Erythroblast (primary cell): ENCODE data around the gene CELF2.

Experiments used
- DNase-seq, 2 experiments: peaks; one replicate each; lab custom pipeline; 2025; lab: John Stamatoyannopoulos, UW
- GATA1 ChIP-seq: IDR thresholded peaks from 2 replicates; pipeline ENCODE4 v1.6.1; 2011; ENCODE audit warnings: low read depth, mild to moderate bottlenecking, control low read depth, low read length, moderate library complexity
- POLR2A ChIP-seq: IDR thresholded peaks from 2 replicates; pipeline ENCODE4 v1.6.1; 2011; ENCODE audit warnings: mild to moderate bottlenecking, low read length

The CELF2 gene

DNA sequence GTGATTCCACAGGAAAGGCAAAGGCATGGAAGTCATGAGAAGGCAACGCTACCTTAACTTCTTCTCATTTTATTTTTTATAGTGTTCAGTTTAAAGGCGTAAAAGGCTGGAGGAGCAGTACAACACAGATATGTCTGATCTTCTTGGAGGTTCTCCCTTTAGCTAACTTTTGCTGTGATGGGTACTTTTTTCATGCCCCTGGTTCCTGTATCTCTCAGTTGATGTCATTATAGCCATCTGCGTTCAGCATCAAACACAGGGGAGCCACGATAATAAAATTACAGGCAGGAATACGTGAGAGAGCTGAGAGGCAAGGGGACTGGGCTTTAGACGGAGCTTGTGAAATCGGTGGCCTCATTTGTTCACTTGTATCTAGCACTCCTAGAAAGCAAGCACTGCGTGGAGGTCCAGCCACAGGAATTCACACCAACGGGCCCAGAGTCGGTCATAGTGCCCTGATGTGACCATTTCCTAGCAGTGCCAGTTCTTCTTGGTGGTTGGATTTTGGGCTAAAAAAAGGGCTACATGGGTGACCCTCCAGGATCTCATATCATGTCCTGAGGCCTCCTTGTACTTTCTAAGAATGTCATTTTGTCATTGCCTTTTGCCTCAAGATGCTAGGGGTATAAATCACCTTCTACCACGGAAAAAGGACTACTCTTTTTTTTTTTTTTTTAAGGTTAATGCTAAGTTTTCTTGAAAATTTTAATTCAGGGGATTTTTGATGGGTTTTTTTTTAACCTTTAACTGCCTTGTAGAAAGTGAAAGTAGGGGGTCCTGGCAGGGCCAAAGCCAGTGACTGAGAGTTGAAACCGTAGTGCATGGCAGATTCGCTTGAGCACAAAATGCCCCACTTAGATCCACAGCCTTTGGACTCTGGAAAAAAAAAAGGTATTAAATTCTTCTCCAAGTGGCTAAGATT lies 191.5 kb downstream of the CELF2 start:
- no peak for TF ChIP-seq POLR2A
- TF ChIP-seq GATA1: no peak
- DNase-seq: no peak

DNA sequence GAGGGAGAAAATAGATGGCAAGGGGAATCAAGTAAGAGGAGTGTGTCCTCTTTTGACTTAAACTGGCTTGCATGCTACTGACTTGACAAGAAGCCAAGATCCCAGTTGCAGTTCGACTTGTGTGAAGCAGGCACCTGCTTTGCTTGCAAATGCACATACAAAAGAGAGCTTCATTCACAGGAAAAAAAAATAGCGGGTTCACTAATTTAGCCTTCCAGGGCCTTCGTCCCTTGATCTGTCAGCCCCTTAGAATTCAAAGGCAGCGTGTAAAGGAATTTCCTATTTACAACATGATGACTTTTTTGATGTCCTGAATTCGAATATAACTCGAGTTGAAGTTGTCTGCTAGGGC lies 192.1 kb downstream of the CELF2 start:
- DNase-seq: no peak
- no peak for TF ChIP-seq GATA1

- TF ChIP-seq POLR2A (no peak), GATA1 (no peak)
- no peak for DNase-seq
Measured at GRCh38 chr10:11210211-11210922, 192.7 kb downstream of the CELF2 start.

DNA sequence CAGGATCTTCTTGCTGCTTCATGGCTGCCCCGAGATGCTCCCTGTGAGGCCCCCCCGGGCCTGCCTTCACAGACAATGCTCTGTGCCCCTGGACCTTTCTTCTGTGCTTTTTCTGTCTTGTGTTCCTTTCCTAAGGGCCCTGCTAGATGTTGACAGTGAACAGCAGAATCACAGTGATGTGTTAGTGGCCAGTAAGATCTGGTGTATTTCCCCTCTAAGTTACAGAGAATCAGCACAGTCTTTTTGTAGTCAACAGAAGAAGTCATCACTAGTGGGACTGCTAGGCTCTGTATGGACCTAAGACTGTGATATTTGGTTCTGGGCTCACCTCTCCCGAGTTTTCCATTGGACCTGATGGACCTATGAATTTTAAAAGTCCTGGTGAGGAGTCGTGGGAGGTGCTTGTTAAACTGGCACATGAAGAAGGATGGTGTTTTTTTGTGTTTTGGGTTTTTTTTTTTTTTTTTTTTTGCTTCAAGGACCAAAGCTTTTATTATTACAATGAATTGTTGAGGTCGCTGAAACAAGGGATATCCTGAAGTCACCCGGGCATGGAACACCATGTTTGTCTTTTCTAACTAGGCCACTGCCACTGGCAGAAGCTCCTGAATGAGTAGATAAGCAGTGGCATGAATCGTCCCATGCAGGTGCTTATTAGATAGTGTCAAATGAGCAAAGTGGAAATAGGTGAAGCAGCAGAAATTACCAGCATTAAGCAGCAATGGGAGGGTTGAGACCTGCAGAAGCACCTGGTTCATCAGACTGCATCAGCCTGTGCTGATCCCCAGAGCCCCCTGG lies 194.8 kb downstream of the CELF2 start:
- no peak for DNase-seq
- TF ChIP-seq POLR2A (no peak), GATA1 (no peak)

GRCh38 chr10:11213137-11213536 lies 195.5 kb downstream of the CELF2 start:
- TF ChIP-seq POLR2A (no peak), GATA1 (no peak)
- DNase-seq: no peak

DNA sequence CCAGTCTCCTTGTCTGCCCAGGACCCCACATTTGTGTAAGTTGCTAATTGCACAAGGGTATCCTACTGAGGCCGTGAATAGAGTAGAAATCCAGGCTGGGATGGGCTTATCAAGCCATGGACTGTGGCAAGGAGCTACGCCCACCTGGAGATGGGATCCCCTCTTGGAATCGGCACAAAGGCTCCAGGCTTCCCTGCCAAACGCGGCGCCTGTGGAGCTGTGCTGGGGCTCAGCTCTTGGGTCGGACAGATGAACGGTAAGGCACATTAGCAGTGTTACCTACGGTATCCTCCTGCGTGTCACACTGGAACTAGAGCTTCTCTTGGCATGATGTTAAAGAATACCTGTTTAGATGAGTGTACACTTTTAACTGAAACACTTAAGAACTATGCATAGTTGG lies 196.7 kb downstream of the CELF2 start:
- TF ChIP-seq GATA1 (no peak), POLR2A (no peak)
- no peak for DNase-seq

GRCh38 chr10:11215471-11215870 lies 197.8 kb downstream of the CELF2 start:
- no peak for DNase-seq
- TF ChIP-seq GATA1 (no peak), POLR2A (no peak)

DNA sequence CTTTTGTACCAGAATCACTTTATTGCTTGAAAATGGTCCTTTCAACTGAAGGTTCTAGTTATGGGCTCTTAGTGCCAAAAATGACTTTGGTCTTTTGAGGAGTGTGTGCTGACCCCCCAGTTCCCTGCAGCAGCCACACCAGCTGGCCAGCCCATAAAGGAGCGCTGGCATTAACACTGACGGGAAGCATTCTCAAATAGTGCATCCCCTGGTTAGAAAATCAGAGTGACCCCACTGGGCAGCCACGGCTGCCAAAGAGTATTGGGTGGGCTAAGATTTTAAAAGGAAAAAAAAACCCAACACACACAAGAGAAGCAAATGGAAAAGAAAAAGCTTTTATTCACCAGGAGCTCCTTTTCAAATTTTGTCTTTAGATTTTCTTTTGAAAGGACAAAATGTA lies 199.8 kb downstream of the CELF2 start:
- TF ChIP-seq POLR2A: no peak

DNA sequence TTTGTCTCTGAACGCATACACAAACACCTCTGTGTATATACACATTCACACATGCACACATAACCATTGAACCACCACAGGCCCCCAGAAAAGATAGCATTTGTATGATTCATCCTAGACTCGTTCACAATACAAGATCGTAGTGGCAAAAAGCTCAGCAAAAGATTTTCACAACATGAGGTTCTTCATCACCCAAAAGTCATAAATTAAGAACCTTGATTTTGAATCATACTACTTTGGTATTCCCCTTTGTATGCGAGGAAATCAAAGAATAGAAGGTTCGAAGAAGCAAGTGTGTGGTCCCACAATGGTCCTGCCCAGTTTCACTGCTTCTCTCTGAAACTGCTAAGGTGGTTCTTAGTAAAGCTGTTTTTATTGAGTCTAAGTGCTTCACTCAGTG lies 200.7 kb downstream of the CELF2 start:
- no peak for DNase-seq
- TF ChIP-seq GATA1 (no peak), POLR2A (no peak)

More for the DNA sequence above, 199.8 kb downstream of the CELF2 start:
- DNase-seq: no peak

GRCh38 chr10:11219431-11219830 lies 201.8 kb downstream of the CELF2 start:
- TF ChIP-seq POLR2A (no peak), GATA1 (no peak)
- no peak for DNase-seq

DNA sequence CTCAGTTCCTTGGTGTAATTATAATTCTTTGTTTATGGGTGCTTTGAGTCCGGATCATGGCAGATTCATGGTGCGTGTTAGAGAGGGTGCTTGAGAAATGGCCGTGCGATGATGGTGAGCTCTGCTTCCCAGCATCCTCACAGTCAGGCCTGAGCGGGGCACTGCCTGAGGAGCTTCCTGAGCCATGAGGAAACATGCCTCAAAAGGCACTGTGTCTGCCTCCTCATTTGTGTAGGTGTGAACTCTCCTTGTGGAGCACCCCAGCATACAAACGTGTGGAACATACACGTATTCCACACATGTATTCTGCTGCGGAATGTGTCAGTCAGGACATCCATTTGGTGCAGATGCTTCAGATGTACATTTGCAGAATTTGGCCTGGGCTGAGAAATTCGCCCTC lies 205.4 kb downstream of the CELF2 start:
- DNase-seq: no peak
- TF ChIP-seq GATA1 (no peak), POLR2A (no peak)

GRCh38 chr10:11223507-11224140 lies 206.0 kb downstream of the CELF2 start:
- DNase-seq: no peak
- no peak for TF ChIP-seq GATA1
- no peak for TF ChIP-seq POLR2A

GRCh38 chr10:11224321-11224720 lies 206.6 kb downstream of the CELF2 start:
- TF ChIP-seq GATA1: no peak
- DNase-seq: no peak

GRCh38 chr10:11224792-11225416 lies 207.2 kb downstream of the CELF2 start:
- DNase-seq: no peak
- no peak for TF ChIP-seq POLR2A
- no peak for TF ChIP-seq GATA1
